CD4-positive, alpha-beta T cell (primary cell): ENCODE measurements around the gene ATN1. TPM values are rescaled to one million over a fixed set of nuclear protein-coding genes. Genes with fewer than 3 reads are reported as not detected.

Experiments
- ATAC-seq: fragments of 200-7000 bp; cut with Tn5 transposase; one replicate; pipeline ENCODE4 v1.10.0; 2022; ENCODE audit warnings: mild to moderate bottlenecking; ENCODE audit not compliant: poor library complexity
- CTCF ChIA-PET: fragments of 350-600 bp; sonication (Branson Sonifier 250); formaldehyde crosslinking; loops from one replicate; lab custom pipeline; 2021; ENCODE audit warnings: antibody characterized with exemption, inconsistent platforms; lab: Charles Lee
- POLR2A ChIA-PET: fragments of 350-600 bp; sonication (Branson Sonifier 250); formaldehyde crosslinking; loops from one replicate; lab custom pipeline; 2021; ENCODE audit warnings: antibody characterized with exemption, inconsistent platforms; lab: Charles Lee
- DNase-seq, 14 experiments: peaks; one replicate each; pipeline ENCODE4 v3.0.0-alpha.2; 2013 to 2020; ENCODE audit warnings: mixed read lengths in 2 of 14
- H3K27ac ChIP-seq, 2 donors: one replicate each; pipeline versions ENCODE4 v1.5.1 to v1.7.0; 2013; ENCODE audit warnings: low read length in 2 of 2, low read depth in 1 of 2, mild to moderate bottlenecking in 1 of 2
- H3K27me3 ChIP-seq, 2 experiments: 1 replicate in 1 of 2; 2 replicates in 1 of 2; pipeline versions ENCODE4 v1.6.1 to v1.7.0; 2013; ENCODE audit warnings: low read length in 2 of 2, control low read depth in 1 of 2, mild to moderate bottlenecking in 1 of 2, moderate library complexity in 1 of 2; ENCODE audit not compliant: insufficient read depth in 2 of 2, control insufficient read depth in 1 of 2
- H3K36me3 ChIP-seq: one replicate; pipeline ENCODE4 v1.6.1; 2013; ENCODE audit warnings: low read length, control low read depth; ENCODE audit not compliant: insufficient read depth
- H3K4me1 ChIP-seq: one replicate; pipeline ENCODE4 v1.6.1; 2013; ENCODE audit warnings: low read length, control low read depth; ENCODE audit not compliant: insufficient read depth
- H3K4me3 ChIP-seq: one replicate; pipeline ENCODE4 v1.5.1; 2013; ENCODE audit warnings: mild to moderate bottlenecking, low read length, moderate library complexity
- H3K9me3 ChIP-seq, 2 experiments: 1 replicate in 1 of 2; 2 replicates in 1 of 2; pipeline versions ENCODE4 v1.6.1 to v1.7.0; 2013; ENCODE audit warnings: low read length in 2 of 2, mild to moderate bottlenecking in 2 of 2, control low read depth in 1 of 2, moderate library complexity in 1 of 2; ENCODE audit not compliant: control insufficient read depth in 1 of 2, insufficient read depth in 1 of 2
- H3K27ac Mint-ChIP-seq: one replicate; pipeline ENCODE4 v1.8.0; 2020; ENCODE audit warnings: mixed read lengths
- H3K27me3 Mint-ChIP-seq: one replicate; pipeline ENCODE4 v1.8.0; 2021; ENCODE audit warnings: mixed read lengths
- H3K36me3 Mint-ChIP-seq: one replicate; pipeline ENCODE4 v1.8.0; 2021; ENCODE audit warnings: low read depth, mixed read lengths
- H3K4me1 Mint-ChIP-seq: one replicate; pipeline ENCODE4 v1.8.0; 2021; ENCODE audit warnings: low read depth, mixed read lengths
- H3K4me3 Mint-ChIP-seq: one replicate; pipeline ENCODE4 v1.8.0; 2020; ENCODE audit warnings: mild to moderate bottlenecking, mixed read lengths
- H3K9me3 Mint-ChIP-seq: one replicate; pipeline ENCODE4 v1.8.0; 2020; ENCODE audit warnings: mixed read lengths
- CTCF ChIP-seq: fragments of 200-600 bp; IDR thresholded peaks from one replicate; pipeline ENCODE4 v1.8.0; 2022; ENCODE audit warnings: antibody characterized with exemption, mild to moderate bottlenecking
- intact Hi-C, 2 experiments: fragments of 100-400 bp; cut with DNase I in 1 of 2; cut with micrococcal nuclease in 1 of 2; formaldehyde crosslinking; loops; one replicate each; pipeline versions ENCODE4 v1.15.1 to v1.9.0; 2023 to 2025; cut with DNase I, micrococcal nuclease
- total RNA-seq, 174 experiments: library from RNA in 2 of 174; stranded (reverse) in 2 of 174; gene quantifications; one replicate each; pipeline ENCODE4 v1.2.3 and lab custom pipeline; 2021 to 2026

ATN1 gene
- total RNA-seq, 2 experiments from 2014 or later, result 28.7 to 29.6 TPM

DNA sequence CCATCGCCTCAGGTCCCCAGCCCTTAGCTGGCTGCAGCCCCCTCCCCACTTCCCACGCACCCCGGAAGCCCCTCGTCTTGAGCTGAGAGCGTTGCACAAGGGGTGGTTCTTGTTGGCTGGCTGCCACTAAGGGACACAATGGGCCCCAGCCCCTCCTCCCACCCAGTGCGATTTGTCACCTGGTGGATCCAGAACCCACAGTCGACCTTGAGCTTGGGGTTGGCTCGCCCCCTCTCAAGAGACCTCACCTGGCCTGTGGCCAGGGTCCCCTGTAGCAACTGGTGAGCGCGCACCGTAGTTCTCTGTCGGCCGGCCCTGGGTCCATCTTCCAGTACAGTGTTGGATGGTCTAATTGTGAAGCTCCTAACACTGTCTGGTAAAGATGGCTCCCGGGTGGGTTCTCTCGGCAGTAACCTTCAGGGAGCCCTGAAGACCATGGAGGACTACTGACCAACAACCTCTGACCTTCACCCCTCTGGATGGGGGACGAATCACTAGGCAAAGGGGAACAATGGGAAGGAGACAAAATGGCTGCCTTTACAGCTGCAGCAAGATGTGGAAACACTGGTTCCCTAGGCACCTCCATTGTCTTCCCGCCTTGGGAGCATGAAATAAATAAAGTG, 36.1 kb downstream of the ATN1 start:
- peaks cover 48% of the 10 kb centered on the region for H3K36me3 ChIP-seq
- intact Hi-C loops, result loop anchor here in 1 of 2 experiments (2.0 kb wide), 1 partner anchor 95 kb away; no protein-coding TSS in a partner anchor
- H3K4me3 Mint-ChIP-seq, result no peak overlapping the region
- ATAC-seq (no peak), DNase-seq (peak in 1 of 14 experiments; percentile 36)
- POLR2A ChIA-PET, result interaction anchor here (1.0 to 16.4 kb wide), 10 partner anchors 8 to 145 kb away, joined by 3 to 963 read pairs (median 5); partner anchors contain the start of genes ATN1, C12orf57, C1RL and PTPN6
- peaks cover 70% of the 10 kb centered on the region for H3K4me1 ChIP-seq
- no peaks in the 10 kb centered on the region for H3K27me3 ChIP-seq
- peak overlapping the region; percentile 90 for H3K27ac Mint-ChIP-seq
- peaks cover 56% of the 10 kb centered on the region for H3K4me1 Mint-ChIP-seq
- peaks cover 69% of the 10 kb centered on the region for H3K36me3 Mint-ChIP-seq
- CTCF ChIA-PET, result interaction anchor here (0.5 to 13.3 kb wide), 6 partner anchors 16 to 154 kb away, joined by 3 to 324 read pairs (median 8); partner anchors contain the start of genes C12orf57, PTPN6 and RNU7-1
- no peaks in the 10 kb centered on the region for H3K27me3 Mint-ChIP-seq
- no peaks in the 10 kb centered on the region for H3K9me3 Mint-ChIP-seq
- no peaks in the 10 kb centered on the region for H3K9me3 ChIP-seq
- H3K27ac ChIP-seq, result peak overlapping the region in 1 of 2 donors; percentile 39
- H3K4me3 ChIP-seq, result no peak overlapping the region
- TF ChIP-seq CTCF, result no peak

- H3K9me3 ChIP-seq, result no peaks in the 10 kb centered on the region
- intact Hi-C loops, result loop anchor here (1.0 to 2.0 kb wide), 4 partner anchors 20 to 96 kb away; partner anchors contain the start of gene C12orf57 (in 2 of the 2)
- Mint-ChIP-seq H3K4me3 (peak overlapping the region; percentile 79), H3K4me1 (peaks cover 57% of the 10 kb centered on the region), H3K27me3 (no peaks in the 10 kb centered on the region), H3K36me3 (peaks cover 67% of the 10 kb centered on the region), H3K9me3 (no peaks in the 10 kb centered on the region), H3K27ac (peak overlapping the region; percentile 90)
- H3K27me3 ChIP-seq, result no peaks in the 10 kb centered on the region
- DNase-seq (peak in 1 of 14 experiments; percentile 36), ATAC-seq (no peak)
- H3K4me3 ChIP-seq, result no peak overlapping the region
- ChIA-PET POLR2A (interaction anchor here (0.9 to 16.4 kb wide), 11 partner anchors 9 to 144 kb away, joined by 3 to 963 read pairs (median 5); partner anchors contain the start of genes ATN1, C12orf57, C1RL and LPCAT3), CTCF (interaction anchor here (0.6 to 13.3 kb wide), 11 partner anchors 9 to 105 kb away, joined by 3 to 324 read pairs (median 5); partner anchors contain the start of genes C12orf57, LPCAT3, PTPN6 and RNU7-1)
- H3K27ac ChIP-seq, result peak overlapping the region; percentile 38 to 39
- peaks cover 52% of the 10 kb centered on the region for H3K36me3 ChIP-seq
- TF ChIP-seq CTCF, result no peak
- peaks cover 70% of the 10 kb centered on the region for H3K4me1 ChIP-seq
Observed at GRCh38 chr12:6964605-6965025, 36.9 kb downstream of the ATN1 start.

- H3K9me3 ChIP-seq, result no peaks in the 10 kb centered on the region
- DNase-seq, result peak; percentile 83 to 96 (median 86)
- Mint-ChIP-seq H3K4me1 (peaks cover 58% of the 10 kb centered on the region), H3K9me3 (no peaks in the 10 kb centered on the region), H3K27me3 (no peaks in the 10 kb centered on the region), H3K36me3 (peaks cover 67% of the 10 kb centered on the region), H3K27ac (peak overlapping the region; percentile 90), H3K4me3 (peak overlapping the region; percentile 79)
- peaks cover 70% of the 10 kb centered on the region for H3K4me1 ChIP-seq
- no peaks in the 10 kb centered on the region for H3K27me3 ChIP-seq
- ATAC-seq, result peak; percentile 50
- H3K4me3 ChIP-seq, result no peak overlapping the region
- intact Hi-C loops, result loop anchor here (1.0 to 2.0 kb wide), 4 partner anchors 21 to 96 kb away; partner anchors contain the start of gene C12orf57 (in 2 of the 2)
- peak overlapping the region; percentile 38 to 39 for H3K27ac ChIP-seq
- ChIA-PET CTCF (interaction anchor here (0.6 to 13.3 kb wide), 11 partner anchors 9 to 106 kb away, joined by 3 to 324 read pairs (median 5); partner anchors contain the start of genes C12orf57, LPCAT3, PTPN6 and RNU7-1), POLR2A (interaction anchor here (0.9 to 16.4 kb wide), 11 partner anchors 9 to 143 kb away, joined by 3 to 963 read pairs (median 5); partner anchors contain the start of genes ATN1, C12orf57, C1RL and LPCAT3)
- peaks cover 49% of the 10 kb centered on the region for H3K36me3 ChIP-seq
- TF ChIP-seq CTCF, result peak; percentile 94
Observed at GRCh38 chr12:6965026-6965661, 37.4 kb downstream of the ATN1 start.
